Thyroid gland (tissue), 4 donors: ENCODE measurements around the gene ERAL1.

ENCODE experiments used
- POLR2A ChIP-seq, 2 donors: fragments of 450-650 bp; IDR thresholded peaks; one replicate each; pipeline ENCODE4 v1.6.1; 2017; ENCODE audit warnings: antibody characterized with exemption in 2 of 2, mild to moderate bottlenecking in 2 of 2, moderate library complexity in 1 of 2
- TF ChIP-seq, protein P1 (sequence below), 6 experiments: fragments of 200-600 bp in 3 of 6; fragments of 450-650 bp in 3 of 6; sonication (generic) in 3 of 6; IDR thresholded peaks; one replicate each; pipeline ENCODE4 v1.5.1; 2016 to 2019; ENCODE audit warnings: antibody characterized with exemption in 6 of 6, mild to moderate bottlenecking in 2 of 6, inconsistent platforms in 1 of 6, moderate library complexity in 1 of 6

DNA sequence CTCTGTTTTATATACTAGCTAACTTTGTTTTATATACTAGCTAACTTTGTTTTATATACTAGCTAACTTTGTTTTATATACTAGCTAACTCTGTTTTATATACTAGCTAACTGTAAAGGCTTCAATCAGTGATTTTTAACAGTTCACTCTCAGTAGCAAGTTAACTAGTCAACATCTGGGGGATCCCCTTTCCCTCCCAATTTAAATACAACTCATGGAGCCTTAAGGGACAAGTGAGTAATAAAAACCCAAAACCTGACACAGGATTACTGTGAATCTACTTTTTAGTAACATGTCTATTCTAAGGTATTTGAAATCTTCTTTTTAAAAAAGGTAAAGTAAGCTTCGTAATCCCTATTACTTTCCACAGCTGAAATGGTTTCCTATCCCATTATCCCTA lies 44.4 kb upstream of the ERAL1 start:
- TF ChIP-seq, protein P1, sequence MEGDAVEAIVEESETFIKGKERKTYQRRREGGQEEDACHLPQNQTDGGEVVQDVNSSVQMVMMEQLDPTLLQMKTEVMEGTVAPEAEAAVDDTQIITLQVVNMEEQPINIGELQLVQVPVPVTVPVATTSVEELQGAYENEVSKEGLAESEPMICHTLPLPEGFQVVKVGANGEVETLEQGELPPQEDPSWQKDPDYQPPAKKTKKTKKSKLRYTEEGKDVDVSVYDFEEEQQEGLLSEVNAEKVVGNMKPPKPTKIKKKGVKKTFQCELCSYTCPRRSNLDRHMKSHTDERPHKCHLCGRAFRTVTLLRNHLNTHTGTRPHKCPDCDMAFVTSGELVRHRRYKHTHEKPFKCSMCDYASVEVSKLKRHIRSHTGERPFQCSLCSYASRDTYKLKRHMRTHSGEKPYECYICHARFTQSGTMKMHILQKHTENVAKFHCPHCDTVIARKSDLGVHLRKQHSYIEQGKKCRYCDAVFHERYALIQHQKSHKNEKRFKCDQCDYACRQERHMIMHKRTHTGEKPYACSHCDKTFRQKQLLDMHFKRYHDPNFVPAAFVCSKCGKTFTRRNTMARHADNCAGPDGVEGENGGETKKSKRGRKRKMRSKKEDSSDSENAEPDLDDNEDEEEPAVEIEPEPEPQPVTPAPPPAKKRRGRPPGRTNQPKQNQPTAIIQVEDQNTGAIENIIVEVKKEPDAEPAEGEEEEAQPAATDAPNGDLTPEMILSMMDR (IDR thresholded peaks at IDR 0.05), result no peak
- no peak for TF ChIP-seq POLR2A (IDR thresholded peaks at IDR 0.05)
